Prostate gland (tissue), 2 donors: ENCODE results near the gene CTBP1. TPM values are rescaled to one million over a fixed set of nuclear protein-coding genes. Genes with fewer than 3 reads are reported as not detected.

Experiments used
- DNase-seq: peaks from one replicate; pipeline ENCODE4 v3.0.0-alpha.2; 2019; ENCODE audit warnings: low spot score
- H3K27ac ChIP-seq, 2 donors: fragments of 200-600 bp; sonication (generic); 2 replicates each; pipeline ENCODE4 v1.5.1; 2017 to 2019
- H3K27me3 ChIP-seq: fragments of 200-600 bp; sonication (generic); replicated peaks from 2 replicates; pipeline ENCODE4 v1.5.1; 2019; ENCODE audit not compliant: insufficient read depth
- H3K36me3 ChIP-seq, 2 donors: fragments of 200-600 bp; sonication (generic); 1 replicate in 1 of 2; 2 replicates in 1 of 2; pipeline versions ENCODE4 v1.5.1 to v1.8.1; 2017 to 2019
- H3K4me1 ChIP-seq: fragments of 200-600 bp; sonication (generic); replicated peaks from 2 replicates; pipeline ENCODE4 v1.5.1; 2019
- H3K4me3 ChIP-seq, 2 donors: fragments of 200-600 bp; sonication (generic); 2 replicates each; pipeline ENCODE4 v1.5.1; 2017 to 2019
- H3K9me3 ChIP-seq: fragments of 200-600 bp; sonication (generic); 2 replicates; pipeline ENCODE4 v1.5.1; 2017
- POLR2A ChIP-seq: fragments of 450-650 bp; IDR thresholded peaks from one replicate; pipeline ENCODE4 v1.6.1; 2016; ENCODE audit warnings: antibody characterized with exemption, mild to moderate bottlenecking
- POLR2AphosphoS5 ChIP-seq: sonication (generic); formaldehyde crosslinking; IDR thresholded peaks from one replicate; pipeline ENCODE4 v1.6.1; 2017; ENCODE audit warnings: antibody characterized with exemption
- WGBS: methylation state at CpG from one replicate; pipeline ENCODE4 v1.1.5; 2018; 5-methylcytosine and 5-hydroxymethylcytosine counted together
- intact Hi-C: fragments of 100-400 bp; cut with DNase I; formaldehyde crosslinking; loops from one replicate; pipeline ENCODE4 v1.14.2; 2022
- total RNA-seq, 2 donors: library from RNA; depleted of rRNA; stranded (reverse); fragments of >200 nt; gene quantifications; one replicate each; pipeline ENCODE4 v1.1.0, GENCODE V29; 2016
- TF ChIP-seq, protein P1 (sequence below), 4 experiments: fragments of 200-600 bp in 2 of 4; fragments of 450-650 bp in 2 of 4; sonication (generic) in 2 of 4; IDR thresholded peaks; 1 replicate in 3 of 4; 2 replicates in 1 of 4; pipeline ENCODE4 v1.5.1; 2016 to 2019; ENCODE audit warnings: antibody characterized with exemption in 4 of 4, mild to moderate bottlenecking in 2 of 4, moderate library complexity in 2 of 4

CTBP1 gene
- total RNA-seq, 2 donors from 2014 or later, result 173 to 264 TPM

DNA sequence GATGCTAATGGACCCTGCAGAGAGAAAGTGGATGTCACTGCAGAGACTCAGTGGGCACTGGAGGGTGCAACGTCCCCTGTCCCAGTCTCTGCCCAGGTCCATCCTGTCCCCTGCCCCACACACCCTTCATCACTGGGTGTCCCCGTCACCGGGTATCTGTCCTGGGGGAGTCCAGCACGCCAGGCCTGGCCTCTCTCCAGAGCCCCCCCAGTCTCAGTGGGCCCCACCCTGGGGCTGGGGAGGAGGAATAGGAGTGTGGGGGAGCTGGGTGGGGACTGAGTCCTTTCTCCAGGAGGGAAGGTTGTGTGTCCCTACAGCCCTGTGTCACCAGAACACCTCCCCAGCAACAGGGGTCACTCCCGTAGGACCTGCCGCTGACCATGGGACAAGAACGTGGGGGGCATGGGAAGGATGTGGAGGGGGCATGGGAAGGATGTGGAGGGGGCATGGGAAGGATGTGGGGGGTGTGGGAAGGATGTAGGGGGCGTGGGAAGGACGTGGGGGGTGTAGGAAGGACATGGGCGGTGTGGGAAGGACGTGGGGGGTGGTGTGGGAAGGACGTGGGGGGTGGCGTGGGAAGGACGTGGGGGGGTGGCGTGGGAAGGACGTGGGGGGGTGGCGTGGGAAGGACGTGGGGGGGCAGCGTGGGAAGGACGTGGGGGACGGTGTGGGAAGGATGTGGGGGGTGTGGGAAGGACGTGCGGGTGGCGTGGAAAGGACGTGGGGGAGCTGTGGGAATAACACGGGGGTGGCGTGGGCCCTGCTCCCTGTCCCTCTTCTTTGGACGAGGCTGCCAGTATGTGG lies 55.5 kb downstream of the CTBP1 start:
- Histone ChIP-seq H3K4me1 (peaks cover 8% of the 10 kb centered on the region), H3K9me3 (no peaks in the 10 kb centered on the region), H3K36me3 (no peaks in the 10 kb centered on the region), H3K27ac (peak overlapping the region; percentile 43 to 62), H3K4me3 (no peak overlapping the region), H3K27me3 (no peaks in the 10 kb centered on the region)
- no peak for DNase-seq
- 54% methylated on average over 19 of the region's 28 CpGs for WGBS
- TF ChIP-seq POLR2A, result no peak
- TF ChIP-seq, protein P1, sequence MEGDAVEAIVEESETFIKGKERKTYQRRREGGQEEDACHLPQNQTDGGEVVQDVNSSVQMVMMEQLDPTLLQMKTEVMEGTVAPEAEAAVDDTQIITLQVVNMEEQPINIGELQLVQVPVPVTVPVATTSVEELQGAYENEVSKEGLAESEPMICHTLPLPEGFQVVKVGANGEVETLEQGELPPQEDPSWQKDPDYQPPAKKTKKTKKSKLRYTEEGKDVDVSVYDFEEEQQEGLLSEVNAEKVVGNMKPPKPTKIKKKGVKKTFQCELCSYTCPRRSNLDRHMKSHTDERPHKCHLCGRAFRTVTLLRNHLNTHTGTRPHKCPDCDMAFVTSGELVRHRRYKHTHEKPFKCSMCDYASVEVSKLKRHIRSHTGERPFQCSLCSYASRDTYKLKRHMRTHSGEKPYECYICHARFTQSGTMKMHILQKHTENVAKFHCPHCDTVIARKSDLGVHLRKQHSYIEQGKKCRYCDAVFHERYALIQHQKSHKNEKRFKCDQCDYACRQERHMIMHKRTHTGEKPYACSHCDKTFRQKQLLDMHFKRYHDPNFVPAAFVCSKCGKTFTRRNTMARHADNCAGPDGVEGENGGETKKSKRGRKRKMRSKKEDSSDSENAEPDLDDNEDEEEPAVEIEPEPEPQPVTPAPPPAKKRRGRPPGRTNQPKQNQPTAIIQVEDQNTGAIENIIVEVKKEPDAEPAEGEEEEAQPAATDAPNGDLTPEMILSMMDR (IDR thresholded peaks at IDR 0.05), result no peak
- no peak for TF ChIP-seq POLR2AphosphoS5
- intact Hi-C loops, result no loop called here

DNA sequence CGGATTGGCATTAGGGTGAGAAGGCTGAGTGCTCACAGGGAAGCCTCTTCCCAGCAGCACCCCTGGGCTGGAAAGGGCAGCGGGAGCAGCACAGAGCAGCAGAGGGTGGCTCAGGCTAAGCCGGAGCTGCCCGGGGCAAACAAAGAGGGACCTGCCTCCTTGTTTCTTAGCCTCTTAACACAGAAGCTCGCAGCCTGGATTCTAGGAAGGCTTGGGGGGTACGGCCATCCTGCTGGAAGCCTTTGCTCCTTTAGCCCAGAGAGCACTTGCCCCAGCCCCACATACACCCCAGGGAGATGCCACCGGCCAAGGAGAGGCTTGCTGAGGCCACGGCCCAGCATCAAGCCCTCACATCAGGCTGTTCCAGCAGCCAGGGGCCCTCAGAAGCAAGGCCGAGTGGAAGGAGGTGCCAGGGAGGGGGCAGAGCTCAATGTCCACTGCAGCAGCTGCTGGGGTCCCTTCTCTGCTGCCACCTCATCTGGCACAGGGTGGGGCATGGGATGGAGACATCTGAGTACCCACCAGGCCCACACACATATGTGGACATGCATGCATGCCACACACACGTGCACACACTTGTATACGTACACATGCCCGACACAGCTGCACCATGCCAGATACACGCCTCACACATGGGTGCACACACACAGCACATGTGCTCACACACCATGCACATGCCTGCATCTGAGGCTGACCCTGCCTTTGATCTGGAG lies 56.3 kb downstream of the CTBP1 start:
- no peaks in the 10 kb centered on the region for H3K9me3 ChIP-seq
- WGBS, result 49% methylated on average over 13 of the region's 13 CpGs
- no peaks in the 10 kb centered on the region for H3K27me3 ChIP-seq
- TF ChIP-seq POLR2A (no peak), POLR2AphosphoS5 (no peak)
- TF ChIP-seq, protein P1 (IDR thresholded peaks at IDR 0.05), result no peak
- peak overlapping the region; percentile 62 to 71 for H3K27ac ChIP-seq
- peaks cover 8% of the 10 kb centered on the region for H3K4me1 ChIP-seq
- peak; percentile 3 for DNase-seq
- intact Hi-C loops, result no loop called here
- H3K36me3 ChIP-seq, result no peaks in the 10 kb centered on the region
- H3K4me3 ChIP-seq, result no peak overlapping the region

DNA sequence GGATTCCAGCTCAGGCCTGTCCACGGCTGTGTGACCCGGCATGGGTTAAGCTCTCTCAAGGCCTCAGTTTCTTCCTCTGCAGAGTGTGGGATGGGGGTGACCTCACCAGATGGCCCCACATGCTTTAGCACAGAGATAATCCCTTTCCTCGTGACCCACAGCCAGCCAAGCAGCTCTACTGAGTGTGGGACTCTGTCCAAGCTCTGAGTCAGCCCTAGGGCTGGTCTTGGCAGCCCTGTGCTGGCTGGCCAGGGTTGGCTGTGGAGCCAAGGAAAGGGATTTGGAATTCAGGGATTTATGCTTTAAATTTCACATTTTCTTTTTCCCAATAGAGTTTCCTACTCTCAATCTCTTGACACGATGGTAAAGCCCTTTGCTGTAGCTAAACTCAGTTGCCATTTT lies 56.8 kb downstream of the CTBP1 start:
- Histone ChIP-seq H3K36me3 (no peaks in the 10 kb centered on the region), H3K27me3 (no peaks in the 10 kb centered on the region), H3K4me3 (no peak overlapping the region), H3K27ac (peak overlapping the region; percentile 62 to 71), H3K9me3 (no peaks in the 10 kb centered on the region), H3K4me1 (peaks cover 8% of the 10 kb centered on the region)
- WGBS, result 17% methylated on average over 4 of the region's 4 CpGs
- TF ChIP-seq, protein P1 (IDR thresholded peaks at IDR 0.05), result no peak
- TF ChIP-seq POLR2A, result no peak
- TF ChIP-seq POLR2AphosphoS5, result peak; percentile 92
- intact Hi-C loops, result no loop called here
- peak; percentile 89 for DNase-seq

DNA sequence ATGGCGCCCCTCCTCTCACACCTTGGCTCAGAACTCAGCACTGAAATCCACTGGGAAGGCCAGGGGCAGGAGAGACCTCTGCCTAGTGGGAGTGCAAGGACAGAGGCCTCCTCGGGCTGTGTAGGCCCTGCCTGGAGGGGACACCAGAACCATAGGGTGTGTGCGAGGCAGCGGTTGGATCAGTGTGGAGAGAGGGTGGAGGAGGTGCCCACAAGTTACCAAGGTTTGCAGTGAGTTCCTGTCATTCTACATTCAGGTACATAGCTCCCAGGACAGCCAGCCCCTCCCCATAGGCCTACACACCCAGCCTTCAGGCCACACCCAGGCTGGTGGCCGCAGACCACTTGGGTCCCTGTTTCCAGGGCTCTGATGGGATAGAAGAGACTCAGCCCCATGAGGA lies 57.3 kb downstream of the CTBP1 start:
- Histone ChIP-seq H3K4me1 (peaks cover 8% of the 10 kb centered on the region), H3K36me3 (no peaks in the 10 kb centered on the region), H3K4me3 (no peak overlapping the region), H3K27ac (peak overlapping the region; percentile 62 to 71), H3K27me3 (no peaks in the 10 kb centered on the region), H3K9me3 (no peaks in the 10 kb centered on the region)
- DNase-seq, result no peak
- no peak for TF ChIP-seq POLR2AphosphoS5
- TF ChIP-seq, protein P1 (IDR thresholded peaks at IDR 0.05), result no peak
- TF ChIP-seq POLR2A, result no peak
- WGBS, result 83% methylated on average over 5 of the region's 5 CpGs
- intact Hi-C loops, result no loop called here
